Transverse colon (tissue), 4 donors: ENCODE data around the gene MRAP.

Experiments used
- EP300 ChIP-seq: sonication (generic); formaldehyde crosslinking; IDR thresholded peaks from one replicate; pipeline ENCODE4 v1.6.1; 2017; ENCODE audit warnings: antibody characterized with exemption, low read depth
- POLR2A ChIP-seq: fragments of 450-650 bp; IDR thresholded peaks from one replicate; pipeline ENCODE4 v1.6.1; 2016; ENCODE audit warnings: antibody characterized with exemption, mild to moderate bottlenecking, moderate library complexity
- POLR2AphosphoS5 ChIP-seq, 3 donors: sonication (generic); formaldehyde crosslinking; IDR thresholded peaks; one replicate each; pipeline ENCODE4 v1.6.1; 2016; ENCODE audit warnings: antibody characterized with exemption in 3 of 3
- TF ChIP-seq, protein P1 (sequence below), 5 experiments: fragments of 200-600 bp in 3 of 5; fragments of 450-650 bp in 2 of 5; sonication (generic) in 3 of 5; IDR thresholded peaks; 1 replicate in 2 of 5; 2 replicates in 3 of 5; pipeline ENCODE4 v1.5.1; 2016 to 2017; ENCODE audit warnings: antibody characterized with exemption in 5 of 5, inconsistent platforms in 3 of 5, mild to moderate bottlenecking in 2 of 5, moderate library complexity in 1 of 5

DNA sequence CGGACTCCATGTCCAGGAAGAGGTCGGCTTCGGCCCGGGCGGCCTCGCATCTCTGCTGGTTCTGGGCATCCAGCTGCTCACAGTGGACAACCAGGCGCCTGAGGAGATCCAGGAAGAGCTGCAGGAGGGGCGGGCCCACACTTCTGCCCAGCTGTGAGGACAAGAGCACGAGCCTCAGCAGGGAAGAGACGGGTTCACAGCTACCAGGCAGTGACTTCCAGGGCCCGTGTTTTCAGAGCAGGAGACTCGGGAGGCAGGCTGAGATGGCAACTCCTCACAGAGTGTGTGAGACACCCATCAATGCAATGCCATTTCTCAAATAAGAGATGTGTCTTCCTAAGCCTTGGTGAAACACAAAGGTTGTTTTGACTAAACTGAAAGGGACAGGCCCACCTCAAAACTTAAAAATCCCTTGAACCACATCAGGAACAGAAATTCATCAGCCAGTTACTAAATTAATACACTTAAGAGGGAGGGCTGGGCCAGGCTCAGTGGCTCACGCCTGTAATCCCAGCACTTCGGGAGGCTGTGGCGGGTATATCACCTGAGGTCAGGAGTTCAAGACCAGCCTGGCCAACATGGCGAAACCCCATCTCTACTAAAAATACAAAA lies 50.8 kb downstream of the MRAP start:
- TF ChIP-seq, protein P1, sequence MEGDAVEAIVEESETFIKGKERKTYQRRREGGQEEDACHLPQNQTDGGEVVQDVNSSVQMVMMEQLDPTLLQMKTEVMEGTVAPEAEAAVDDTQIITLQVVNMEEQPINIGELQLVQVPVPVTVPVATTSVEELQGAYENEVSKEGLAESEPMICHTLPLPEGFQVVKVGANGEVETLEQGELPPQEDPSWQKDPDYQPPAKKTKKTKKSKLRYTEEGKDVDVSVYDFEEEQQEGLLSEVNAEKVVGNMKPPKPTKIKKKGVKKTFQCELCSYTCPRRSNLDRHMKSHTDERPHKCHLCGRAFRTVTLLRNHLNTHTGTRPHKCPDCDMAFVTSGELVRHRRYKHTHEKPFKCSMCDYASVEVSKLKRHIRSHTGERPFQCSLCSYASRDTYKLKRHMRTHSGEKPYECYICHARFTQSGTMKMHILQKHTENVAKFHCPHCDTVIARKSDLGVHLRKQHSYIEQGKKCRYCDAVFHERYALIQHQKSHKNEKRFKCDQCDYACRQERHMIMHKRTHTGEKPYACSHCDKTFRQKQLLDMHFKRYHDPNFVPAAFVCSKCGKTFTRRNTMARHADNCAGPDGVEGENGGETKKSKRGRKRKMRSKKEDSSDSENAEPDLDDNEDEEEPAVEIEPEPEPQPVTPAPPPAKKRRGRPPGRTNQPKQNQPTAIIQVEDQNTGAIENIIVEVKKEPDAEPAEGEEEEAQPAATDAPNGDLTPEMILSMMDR (IDR thresholded peaks at IDR 0.05) = no peak
- TF ChIP-seq POLR2A (no peak), POLR2AphosphoS5 (IDR thresholded peaks at IDR 0.05) (no peak), EP300 (no peak)
